Panc1 (cell line): ENCODE measurements around the gene MRPL9.

Experiments
- CTCF ChIP-seq: fragments of 450-650 bp; IDR thresholded peaks from 2 replicates; pipeline ENCODE4 v1.5.1; 2017; ENCODE audit warnings: mild to moderate bottlenecking
- POLR2AphosphoS5 ChIP-seq: IDR thresholded peaks from 2 replicates; pipeline ENCODE4 v1.6.1; 2012; ENCODE audit warnings: mild to moderate bottlenecking, low read depth, low read length, moderate library complexity
- REST ChIP-seq, 2 experiments: IDR thresholded peaks; 2 replicates each; pipeline ENCODE4 v1.6.1; 2011 to 2012; ENCODE audit warnings: low read depth in 2 of 2, control low read depth in 1 of 2, low read length in 1 of 2, mild to moderate bottlenecking in 1 of 2, moderate library complexity in 1 of 2; ENCODE audit not compliant: insufficient read depth in 1 of 2
- SIN3A ChIP-seq: IDR thresholded peaks from 2 replicates; pipeline ENCODE4 v1.6.1; 2012; ENCODE audit warnings: low read depth, mild to moderate bottlenecking, low read length, moderate library complexity, borderline replicate concordance; ENCODE audit not compliant: insufficient read depth
- TCF7L2 ChIP-seq: IDR thresholded peaks from 2 replicates; pipeline ENCODE4 v1.6.1; 2011; ENCODE audit warnings: mild to moderate bottlenecking, low read depth, low read length, inconsistent platforms

GRCh38 chr1:151803915-151804314 lies 40.6 kb upstream of the MRPL9 start:
- TF ChIP-seq CTCF (no peak), POLR2AphosphoS5 (no peak), SIN3A (no peak), REST (IDR thresholded peaks at IDR 0.05; ENCODE audit: insufficient read depth in 1 of 2, low read depth in 2 of 2, low read length in 1 of 2) (no peak), TCF7L2 (no peak)
